Lower leg skin (tissue), 4 donors: Measurements from ENCODE around the gene TWIST2. TPM values are rescaled to one million over a fixed set of nuclear protein-coding genes. Genes with fewer than 3 reads are reported as not detected.

Source experiments
- DNase-seq, 2 donors: peaks; one replicate each; pipeline ENCODE4 v3.0.0-alpha.2; 2019; ENCODE audit warnings: low spot score in 2 of 2
- H3K4me3 ChIP-seq: fragments of 200-600 bp; sonication (generic); 2 replicates; pipeline ENCODE4 v1.5.1; 2017; ENCODE audit warnings: mild to moderate bottlenecking, low read depth; ENCODE audit not compliant: poor library complexity, severe bottlenecking
- POLR2A ChIP-seq, 2 donors: fragments of 450-650 bp; IDR thresholded peaks; one replicate each; pipeline ENCODE4 v1.6.1; 2016 to 2017; ENCODE audit warnings: antibody characterized with exemption in 2 of 2, mild to moderate bottlenecking in 1 of 2, moderate library complexity in 1 of 2
- WGBS, 2 donors: methylation state at CpG; one replicate each; pipeline ENCODE4 v1.1.5; 2018; 5-methylcytosine and 5-hydroxymethylcytosine counted together
- intact Hi-C: fragments of 100-400 bp; cut with DNase I; formaldehyde crosslinking; loops from one replicate; pipeline ENCODE4 v1.15.0; 2023; ENCODE audit warnings: low total_unique reads
- total RNA-seq, 4 donors: library from RNA; depleted of rRNA; stranded (reverse); fragments of >200 nt; gene quantifications; one replicate each; pipeline ENCODE4 v1.1.0, GENCODE V29; 2016
- TF ChIP-seq, protein P1 (sequence below), 3 donors: fragments of 450-650 bp; IDR thresholded peaks; one replicate each; pipeline ENCODE4 v1.5.1; 2016; ENCODE audit warnings: antibody characterized with exemption in 3 of 3, mild to moderate bottlenecking in 3 of 3, moderate library complexity in 2 of 3

The TWIST2 gene
- total RNA-seq, 4 donors from 2014 or later: 36.5 to 47.8 (median 38.5) TPM

DNA sequence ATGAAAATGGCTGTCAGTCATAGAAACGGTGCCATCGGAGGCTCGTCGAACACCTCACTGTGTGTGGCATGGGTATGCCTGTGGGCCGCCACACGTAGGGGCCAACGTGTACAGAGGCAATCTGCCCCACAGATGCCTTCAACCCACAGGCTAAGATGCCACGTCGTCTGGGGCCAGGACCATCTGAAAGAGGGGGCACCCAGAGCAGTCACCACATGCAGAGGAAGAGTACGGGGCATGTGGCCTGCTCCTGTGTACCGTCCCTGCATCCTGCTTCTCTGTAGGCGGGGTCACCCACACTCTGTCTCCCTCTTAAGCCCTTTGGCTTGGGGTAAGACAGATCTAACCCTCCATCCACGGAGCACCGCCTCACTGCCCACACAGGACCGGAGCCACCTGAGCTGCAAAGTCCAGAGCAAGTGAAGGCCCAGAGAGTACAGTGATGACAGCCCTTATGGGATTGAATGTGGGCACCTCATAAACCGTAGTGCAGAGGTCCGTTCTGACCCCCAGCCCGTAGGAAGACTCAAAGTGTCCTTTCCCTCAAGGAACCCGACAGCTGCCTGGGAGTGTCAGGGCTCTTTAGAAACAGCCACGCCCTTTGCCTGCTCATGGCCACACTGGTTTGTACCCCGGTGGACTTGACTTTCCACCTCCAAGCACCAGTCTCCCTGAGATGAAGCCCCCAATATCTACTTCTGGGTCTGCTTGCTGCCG, 66.2 kb downstream of the TWIST2 start:
- WGBS, 2 donors: 80 to 85% methylated on average over 20 to 21 of the region's 22 CpGs
- intact Hi-C loops: no loop called here
- peak in 1 of 2 donors; percentile 84 for DNase-seq
- TF ChIP-seq POLR2A (IDR thresholded peaks at IDR 0.05): no peak
- TF ChIP-seq, protein P1, sequence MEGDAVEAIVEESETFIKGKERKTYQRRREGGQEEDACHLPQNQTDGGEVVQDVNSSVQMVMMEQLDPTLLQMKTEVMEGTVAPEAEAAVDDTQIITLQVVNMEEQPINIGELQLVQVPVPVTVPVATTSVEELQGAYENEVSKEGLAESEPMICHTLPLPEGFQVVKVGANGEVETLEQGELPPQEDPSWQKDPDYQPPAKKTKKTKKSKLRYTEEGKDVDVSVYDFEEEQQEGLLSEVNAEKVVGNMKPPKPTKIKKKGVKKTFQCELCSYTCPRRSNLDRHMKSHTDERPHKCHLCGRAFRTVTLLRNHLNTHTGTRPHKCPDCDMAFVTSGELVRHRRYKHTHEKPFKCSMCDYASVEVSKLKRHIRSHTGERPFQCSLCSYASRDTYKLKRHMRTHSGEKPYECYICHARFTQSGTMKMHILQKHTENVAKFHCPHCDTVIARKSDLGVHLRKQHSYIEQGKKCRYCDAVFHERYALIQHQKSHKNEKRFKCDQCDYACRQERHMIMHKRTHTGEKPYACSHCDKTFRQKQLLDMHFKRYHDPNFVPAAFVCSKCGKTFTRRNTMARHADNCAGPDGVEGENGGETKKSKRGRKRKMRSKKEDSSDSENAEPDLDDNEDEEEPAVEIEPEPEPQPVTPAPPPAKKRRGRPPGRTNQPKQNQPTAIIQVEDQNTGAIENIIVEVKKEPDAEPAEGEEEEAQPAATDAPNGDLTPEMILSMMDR (IDR thresholded peaks at IDR 0.05): no peak
- no peak overlapping the region for H3K4me3 ChIP-seq

DNA sequence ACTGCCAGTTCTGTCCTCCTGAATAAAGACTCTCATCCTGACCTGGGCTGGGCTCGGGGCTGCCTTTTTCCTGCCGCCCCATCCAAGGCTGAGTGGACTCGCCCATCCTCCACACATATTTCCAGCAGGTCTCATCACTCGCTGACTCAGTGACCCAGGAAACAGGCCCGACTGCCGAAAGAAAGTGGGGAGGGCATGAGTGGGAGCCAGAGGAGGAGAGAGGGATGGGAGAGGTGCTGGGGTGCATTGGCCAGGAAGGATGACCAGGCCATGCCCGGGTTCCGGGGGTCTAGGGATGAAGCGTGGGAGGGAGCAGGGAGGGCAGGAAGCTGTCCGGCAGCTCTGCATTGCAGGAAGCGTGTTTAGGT, 66.7 kb downstream of the TWIST2 start:
- WGBS, 2 donors: 75 to 81% methylated on average over 11 of the region's 11 CpGs
- DNase-seq: no peak
- H3K4me3 ChIP-seq: no peak overlapping the region
- intact Hi-C loops: no loop called here
- TF ChIP-seq, protein P1 (IDR thresholded peaks at IDR 0.05): no peak
- TF ChIP-seq POLR2A (IDR thresholded peaks at IDR 0.05): no peak

DNA sequence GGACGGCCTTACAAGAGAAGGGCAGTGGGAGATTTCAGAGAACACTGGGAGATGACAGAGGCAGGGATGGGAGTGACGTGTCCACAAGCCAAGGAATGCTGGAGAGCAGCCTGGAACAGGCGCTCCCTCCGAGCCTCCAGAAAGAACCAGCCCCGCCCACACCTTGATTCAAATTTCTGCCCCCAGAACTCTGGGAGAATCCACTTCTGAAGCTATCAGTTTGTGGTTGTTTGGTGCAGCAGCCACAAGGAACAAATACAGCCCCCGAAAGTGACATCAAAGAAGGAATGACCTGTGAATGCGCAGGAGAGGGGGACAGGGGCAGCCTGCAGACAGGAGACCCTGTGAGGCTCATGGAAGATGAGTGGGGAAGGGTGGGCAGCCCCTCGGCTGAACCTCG, 67.3 kb downstream of the TWIST2 start:
- WGBS, 2 donors: 70 to 76% methylated on average over 9 of the region's 9 CpGs
- intact Hi-C loops: no loop called here
- TF ChIP-seq POLR2A (IDR thresholded peaks at IDR 0.05): no peak
- TF ChIP-seq, protein P1 (IDR thresholded peaks at IDR 0.05): no peak
- peak in 1 of 2 donors; percentile 83 for DNase-seq
- no peak overlapping the region for H3K4me3 ChIP-seq

GRCh38 chr2:238915596-238915995, 67.7 kb downstream of the TWIST2 start:
- intact Hi-C loops: no loop called here
- TF ChIP-seq, protein P1 (IDR thresholded peaks at IDR 0.05): no peak
- no peak for TF ChIP-seq POLR2A (IDR thresholded peaks at IDR 0.05)
- no peak overlapping the region for H3K4me3 ChIP-seq
- DNase-seq: peak in 1 of 2 donors; percentile 80
- WGBS, 2 donors: 65 to 88% methylated on average over 5 of the region's 5 CpGs

DNA sequence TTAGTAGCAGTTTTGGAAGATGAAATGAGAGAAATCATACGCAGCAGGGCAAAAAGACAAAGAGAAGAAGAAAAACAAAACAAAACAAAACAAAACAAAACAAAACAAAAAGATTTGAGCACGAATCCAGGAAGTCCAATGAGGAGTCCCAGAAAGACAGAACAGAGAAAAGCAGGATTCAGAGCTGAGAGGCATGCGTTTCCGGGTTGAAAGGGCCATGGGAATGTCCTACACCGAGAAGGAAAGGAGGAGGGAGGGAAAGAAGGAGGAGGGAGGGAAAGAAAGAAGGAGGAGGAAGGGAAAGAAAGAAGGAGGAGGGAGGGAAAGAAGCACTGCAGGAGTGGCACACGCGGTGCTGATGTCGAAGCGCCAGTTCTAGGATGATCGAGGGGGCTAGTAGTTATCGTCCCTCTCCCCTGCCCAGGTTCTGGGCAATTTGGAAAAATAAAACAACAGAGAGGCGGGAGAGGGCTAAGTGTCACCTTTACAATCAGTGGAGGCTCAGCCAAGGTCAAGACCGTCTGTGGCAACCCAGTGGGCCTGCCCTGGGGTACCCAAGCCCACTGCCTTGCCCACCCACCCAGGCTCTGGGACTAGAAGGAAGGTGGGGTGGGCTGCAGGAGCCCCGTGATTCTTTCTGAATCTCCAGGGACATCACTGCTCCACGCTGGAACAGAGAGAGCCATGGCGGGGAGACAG, 68.4 kb downstream of the TWIST2 start:
- 71 to 74% methylated on average over 15 to 16 of the region's 16 CpGs for WGBS, 2 donors
- peak in 1 of 2 donors; percentile 52 for DNase-seq
- H3K4me3 ChIP-seq: no peak overlapping the region
- no peak for TF ChIP-seq POLR2A (IDR thresholded peaks at IDR 0.05)
- TF ChIP-seq, protein P1 (IDR thresholded peaks at IDR 0.05): no peak
- intact Hi-C loops: no loop called here
